SK-N-SH (cell line): ENCODE data around the gene FBXO3. TPM values are rescaled to one million over a fixed set of nuclear protein-coding genes. Genes with fewer than 3 reads are reported as not detected.

Experiments
- CTCF ChIA-PET: fragments of 300-600, 350-600 bp; formaldehyde crosslinking; extraction: SDS; loops from one replicate; lab custom pipeline; 2021; lab: Yijun Ruan, JAX
- POLR2A ChIA-PET: fragments of 350-600 bp; sonication (Branson Sonifier 250); formaldehyde crosslinking; extraction: SDS; loops from one replicate; lab custom pipeline; 2020; ENCODE audit warnings: antibody characterized with exemption, inconsistent platforms; lab: Yijun Ruan, JAX
- DNase-seq: peaks from one replicate; pipeline ENCODE4 v3.0.0; 2012
- H2AFZ ChIP-seq: fragments of 200-600 bp; sonication (generic); 2 replicates; pipeline ENCODE4 v1.8.1; 2016; ENCODE audit warnings: antibody characterized with exemption, mild to moderate bottlenecking, low read depth
- H3F3A ChIP-seq: fragments of 200-600 bp; sonication (generic); replicated peaks from 2 replicates; pipeline ENCODE3; 2016; ENCODE audit warnings: antibody characterized with exemption, mild to moderate bottlenecking; ENCODE audit not compliant: insufficient read depth
- H3K27ac ChIP-seq, 2 experiments: fragments of 200-500 bp in 1 of 2; fragments of 200-600 bp in 1 of 2; sonication (Bioruptor generic) in 1 of 2; sonication (generic), shearing (Covaris generic) in 1 of 2; 2 replicates each; pipeline versions ENCODE4 v1.5.1 to v1.6.1; 2014 to 2016; ENCODE audit warnings: low read depth in 2 of 2, inconsistent platforms in 1 of 2, low read length in 1 of 2, mild to moderate bottlenecking in 1 of 2, mixed read lengths in 1 of 2
- H3K27me3 ChIP-seq: fragments of 200-600 bp; sonication (generic), shearing (Covaris generic); 2 replicates; pipeline ENCODE4 v1.6.1; 2016; ENCODE audit warnings: mixed run types; ENCODE audit not compliant: insufficient read depth
- H3K36me3 ChIP-seq, 2 experiments: fragments of 200-500 bp in 1 of 2; fragments of 200-600 bp in 1 of 2; sonication (Bioruptor generic) in 1 of 2; sonication (generic) in 1 of 2; replicated peaks in 1 of 2; 2 replicates each; pipeline versions ENCODE3 to v1.5.1; 2014 to 2016; ENCODE audit warnings: low read length in 1 of 2, mild to moderate bottlenecking in 1 of 2; ENCODE audit not compliant: insufficient read depth in 2 of 2, control insufficient read depth in 1 of 2
- H3K4me1 ChIP-seq, 2 experiments: fragments of 200-500 bp in 1 of 2; fragments of 200-600 bp in 1 of 2; sonication (Bioruptor generic) in 1 of 2; sonication (generic), shearing (Covaris generic) in 1 of 2; 2 replicates each; pipeline versions ENCODE4 v1.5.1 to v1.6.1; 2014 to 2016; ENCODE audit warnings: low read depth in 1 of 2, low read length in 1 of 2, mixed run types in 1 of 2; ENCODE audit not compliant: insufficient read depth in 2 of 2, control insufficient read depth in 1 of 2
- H3K4me2 ChIP-seq: fragments of 200-600 bp; sonication (generic), shearing (Covaris generic); 2 replicates; pipeline ENCODE4 v1.6.1; 2017; ENCODE audit warnings: mixed run types
- H3K4me3 ChIP-seq, 2 experiments: fragments of 200-500 bp in 1 of 2; fragments of 200-600 bp in 1 of 2; sonication (Bioruptor generic) in 1 of 2; sonication (generic), shearing (Covaris generic) in 1 of 2; 2 replicates each; pipeline versions ENCODE4 v1.5.1 to v1.8.1; 2014 to 2016; ENCODE audit warnings: low read depth in 2 of 2, inconsistent platforms in 1 of 2, low read length in 1 of 2, mild to moderate bottlenecking in 1 of 2, mixed read lengths in 1 of 2, moderate library complexity in 1 of 2
- H3K79me2 ChIP-seq: fragments of 200-600 bp; sonication (generic); 2 replicates; pipeline ENCODE4 v1.8.1; 2017; ENCODE audit warnings: mild to moderate bottlenecking; ENCODE audit not compliant: insufficient read depth
- H3K9ac ChIP-seq: fragments of 200-600 bp; sonication (generic); 2 replicates; pipeline ENCODE4 v1.6.1; 2017; ENCODE audit warnings: mixed run types
- H3K9me2 ChIP-seq: fragments of 200-600 bp; sonication (generic); 2 replicates; pipeline ENCODE4 v1.6.1; 2017; ENCODE audit warnings: mixed run types
- H3K9me3 ChIP-seq: fragments of 200-600 bp; sonication (generic); 2 replicates; pipeline ENCODE4 v1.6.1; 2017; ENCODE audit warnings: mixed run types, mild to moderate bottlenecking, moderate library complexity
- H4K20me1 ChIP-seq: fragments of 200-600 bp; sonication (generic); 2 replicates; pipeline ENCODE4 v1.6.1; 2017; ENCODE audit warnings: mild to moderate bottlenecking, mixed run types; ENCODE audit not compliant: insufficient read depth
- ELF1 ChIP-seq: IDR thresholded peaks from 2 replicates; pipeline ENCODE4 v1.4.0; 2012
- EZH2phosphoT487 ChIP-seq: fragments of 200-600 bp; sonication (generic); IDR thresholded peaks from 2 replicates; pipeline ENCODE4 v1.6.1; 2017; ENCODE audit warnings: low read depth, mixed run types, mild to moderate bottlenecking, antibody characterized with exemption, moderate library complexity, borderline replicate concordance
- FOSL2 ChIP-seq: IDR thresholded peaks from 2 replicates; pipeline ENCODE4 v1.4.0; 2012; ENCODE audit warnings: low read depth, mild to moderate bottlenecking, moderate library complexity, borderline replicate concordance
- FOXJ3 ChIP-seq: sonication (generic); formaldehyde crosslinking; IDR thresholded peaks from 2 replicates; pipeline ENCODE4 v1.5.1; 2020; ENCODE audit warnings: mild to moderate bottlenecking, missing genetic modification reagents
- FOXM1 ChIP-seq: IDR thresholded peaks from 2 replicates; pipeline ENCODE4 v1.4.0; 2012; ENCODE audit warnings: low read depth, mild to moderate bottlenecking
- GATA2 ChIP-seq: sonication (generic); formaldehyde crosslinking; IDR thresholded peaks from 2 replicates; pipeline ENCODE4 v1.5.0; 2020; ENCODE audit warnings: mild to moderate bottlenecking, missing genetic modification reagents
- IRF3 ChIP-seq: fragments of 150-350 bp; IDR thresholded peaks from 2 replicates; pipeline ENCODE4 v1.6.1; 2016; ENCODE audit warnings: mild to moderate bottlenecking, low read depth, low read length
- NFIC ChIP-seq: IDR thresholded peaks from 2 replicates; pipeline ENCODE4 v1.4.0; 2012; ENCODE audit warnings: borderline replicate concordance
- NRF1 ChIP-seq: IDR thresholded peaks from 2 replicates; pipeline ENCODE4 v1.6.1; 2012; ENCODE audit warnings: low read depth, mild to moderate bottlenecking, low read length
- PBX3 ChIP-seq: IDR thresholded peaks from 2 replicates; pipeline ENCODE4; 2012
- RFX5 ChIP-seq: IDR thresholded peaks from 2 replicates; pipeline ENCODE4 v1.6.1; 2012; ENCODE audit warnings: mild to moderate bottlenecking, improper control_type of control experiment, low read length
- RXRA ChIP-seq: IDR thresholded peaks from 2 replicates; pipeline ENCODE4 v1.4.0; 2012; ENCODE audit warnings: low read depth, mild to moderate bottlenecking, borderline replicate concordance
- SIN3A ChIP-seq: IDR thresholded peaks from 2 replicates; pipeline ENCODE4 v1.6.1; 2012; ENCODE audit warnings: low read depth, mild to moderate bottlenecking, low read length, moderate library complexity, borderline replicate concordance
- TAF1 ChIP-seq: IDR thresholded peaks from 2 replicates; pipeline ENCODE4 v1.6.1; 2012; ENCODE audit warnings: low read depth, mild to moderate bottlenecking, low read length, moderate library complexity, borderline replicate concordance
- TEAD4 ChIP-seq: IDR thresholded peaks from 2 replicates; pipeline ENCODE4 v1.4.0; 2012; ENCODE audit warnings: mild to moderate bottlenecking, borderline replicate concordance; ENCODE audit not compliant: insufficient read depth
- WGBS: methylation state at CpG from one replicate; pipeline ENCODE4 v1.1.6; 2017; ENCODE audit warnings: low lambda C conversion rate; 5-methylcytosine and 5-hydroxymethylcytosine counted together
- polyA plus RNA-seq, 3 experiments: library from polyadenylated mRNA; depleted of rRNA; stranded (reverse); fragments of >200 nt; gene quantifications; 2 replicates each; pipeline ENCODE4 v1.2.3, GENCODE V29; 2012
- TF ChIP-seq, protein P1 (sequence below): fragments of 200-600 bp; sonication (generic); IDR thresholded peaks from 2 replicates; pipeline ENCODE4 v1.6.1; 2017; ENCODE audit warnings: antibody characterized with exemption, mild to moderate bottlenecking, moderate library complexity
- TF ChIP-seq, protein P2 (sequence below): IDR thresholded peaks from 2 replicates; pipeline ENCODE4 v1.4.0; 2012; ENCODE audit warnings: low read depth, borderline replicate concordance
- TF ChIP-seq, protein P3 (sequence below): fragments of 150-350 bp; IDR thresholded peaks from 2 replicates; pipeline ENCODE4 v1.6.1; 2017; ENCODE audit warnings: antibody characterized with exemption, low read length, low read depth, borderline replicate concordance

Gene FBXO3
- polyA plus RNA-seq, 1 of the 3 experiments (the other 2 are of a cell fraction), result 17.9 TPM

DNA sequence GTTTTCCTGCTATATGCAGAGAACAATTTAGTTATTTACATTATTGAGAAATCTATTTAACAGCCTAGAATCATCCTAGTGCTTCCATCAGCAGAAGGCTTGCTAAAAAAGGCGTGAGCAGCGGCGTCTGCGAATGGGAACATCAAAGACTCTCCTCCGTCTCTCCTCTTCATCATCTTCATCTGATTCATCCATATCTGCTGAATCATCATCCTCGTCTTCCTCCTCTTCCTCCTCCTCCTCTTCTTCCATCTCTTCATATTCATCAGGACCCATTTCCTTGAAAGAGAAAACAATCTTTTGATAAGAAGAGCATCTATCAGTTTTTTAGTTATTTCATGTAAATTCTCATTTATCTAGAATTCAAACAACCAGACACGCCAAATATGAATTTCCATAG lies 32.5 kb downstream of the FBXO3 start:
- H3K4me2 ChIP-seq, result no peak overlapping the region
- no peaks in the 10 kb centered on the region for H4K20me1 ChIP-seq
- no peak overlapping the region for H3K27ac ChIP-seq
- no peaks in the 10 kb centered on the region for H3K9me2 ChIP-seq
- DNase-seq, result no peak
- H3K9ac ChIP-seq, result no peak overlapping the region
- H2AFZ ChIP-seq, result no peak overlapping the region
- no peaks in the 10 kb centered on the region for H3K27me3 ChIP-seq
- ChIA-PET POLR2A (interaction anchor here (1.4 kb wide), 1 partner anchor 42 kb away, joined by 5 read pairs; no protein-coding TSS in a partner anchor), CTCF (interaction anchor here (0.6 to 2.2 kb wide), 39 partner anchors 8 to 577 kb away, joined by 3 to 31 read pairs (median 5); partner anchors contain the start of gene C11orf91)
- peaks cover 9 to 10% of the 10 kb centered on the region in 2 experiments; a peak in 3 of 4 replicates for H3K4me1 ChIP-seq
- H3K36me3 ChIP-seq, result peaks cover 9 to 26% of the 10 kb centered on the region in 2 experiments
- WGBS, result 77% methylated on average over 7 of the region's 7 CpGs
- H3K9me3 ChIP-seq, result no peaks in the 10 kb centered on the region
- H3K79me2 ChIP-seq, result peaks cover 7% of the 10 kb centered on the region
- peaks cover 6% of the 10 kb centered on the region for H3F3A ChIP-seq
- H3K4me3 ChIP-seq, result no peak overlapping the region
- TF ChIP-seq FOXJ3 (CRISPR knock-in tag), result no peak
- TF ChIP-seq TAF1, result no peak
- TF ChIP-seq, protein P1, sequence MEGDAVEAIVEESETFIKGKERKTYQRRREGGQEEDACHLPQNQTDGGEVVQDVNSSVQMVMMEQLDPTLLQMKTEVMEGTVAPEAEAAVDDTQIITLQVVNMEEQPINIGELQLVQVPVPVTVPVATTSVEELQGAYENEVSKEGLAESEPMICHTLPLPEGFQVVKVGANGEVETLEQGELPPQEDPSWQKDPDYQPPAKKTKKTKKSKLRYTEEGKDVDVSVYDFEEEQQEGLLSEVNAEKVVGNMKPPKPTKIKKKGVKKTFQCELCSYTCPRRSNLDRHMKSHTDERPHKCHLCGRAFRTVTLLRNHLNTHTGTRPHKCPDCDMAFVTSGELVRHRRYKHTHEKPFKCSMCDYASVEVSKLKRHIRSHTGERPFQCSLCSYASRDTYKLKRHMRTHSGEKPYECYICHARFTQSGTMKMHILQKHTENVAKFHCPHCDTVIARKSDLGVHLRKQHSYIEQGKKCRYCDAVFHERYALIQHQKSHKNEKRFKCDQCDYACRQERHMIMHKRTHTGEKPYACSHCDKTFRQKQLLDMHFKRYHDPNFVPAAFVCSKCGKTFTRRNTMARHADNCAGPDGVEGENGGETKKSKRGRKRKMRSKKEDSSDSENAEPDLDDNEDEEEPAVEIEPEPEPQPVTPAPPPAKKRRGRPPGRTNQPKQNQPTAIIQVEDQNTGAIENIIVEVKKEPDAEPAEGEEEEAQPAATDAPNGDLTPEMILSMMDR, result no peak
- TF ChIP-seq SIN3A, result no peak
- no peak for TF ChIP-seq NRF1
- TF ChIP-seq EZH2phosphoT487, result no peak
- no peak for TF ChIP-seq PBX3
- no peak for TF ChIP-seq FOXM1
- TF ChIP-seq, protein P2, sequence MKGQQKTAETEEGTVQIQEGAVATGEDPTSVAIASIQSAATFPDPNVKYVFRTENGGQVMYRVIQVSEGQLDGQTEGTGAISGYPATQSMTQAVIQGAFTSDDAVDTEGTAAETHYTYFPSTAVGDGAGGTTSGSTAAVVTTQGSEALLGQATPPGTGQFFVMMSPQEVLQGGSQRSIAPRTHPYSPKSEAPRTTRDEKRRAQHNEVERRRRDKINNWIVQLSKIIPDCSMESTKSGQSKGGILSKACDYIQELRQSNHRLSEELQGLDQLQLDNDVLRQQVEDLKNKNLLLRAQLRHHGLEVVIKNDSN, result no peak
- no peak for TF ChIP-seq RXRA

GRCh38 chr11:33737362-33737821 lies 36.9 kb downstream of the FBXO3 start:
- CTCF ChIA-PET, result interaction anchor here (0.9 to 2.5 kb wide), 7 partner anchors 22 to 393 kb away, joined by 3 to 7 read pairs (median 3); no protein-coding TSS in a partner anchor
- TF ChIP-seq NFIC (no peak), TEAD4 (no peak), IRF3 (no peak), SIN3A (no peak), GATA2 (CRISPR knock-in tag) (no peak), RXRA (no peak), RFX5 (no peak), FOXM1 (no peak), ELF1 (no peak), FOXJ3 (CRISPR knock-in tag) (no peak), FOSL2 (no peak)
- TF ChIP-seq, protein P3, sequence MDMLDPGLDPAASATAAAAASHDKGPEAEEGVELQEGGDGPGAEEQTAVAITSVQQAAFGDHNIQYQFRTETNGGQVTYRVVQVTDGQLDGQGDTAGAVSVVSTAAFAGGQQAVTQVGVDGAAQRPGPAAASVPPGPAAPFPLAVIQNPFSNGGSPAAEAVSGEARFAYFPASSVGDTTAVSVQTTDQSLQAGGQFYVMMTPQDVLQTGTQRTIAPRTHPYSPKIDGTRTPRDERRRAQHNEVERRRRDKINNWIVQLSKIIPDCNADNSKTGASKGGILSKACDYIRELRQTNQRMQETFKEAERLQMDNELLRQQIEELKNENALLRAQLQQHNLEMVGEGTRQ, result no peak

More at GRCh38 chr11:33737362-33737821, 36.9 kb downstream of the FBXO3 start:
- Histone ChIP-seq H3K9ac (peak overlapping the region; percentile 95; the same call in 1 of the 2 replicates), H3K4me3 (peak overlapping the region in 1 of 2 experiments; percentile 91; a peak in 1 of 4 replicates), H3F3A (peaks cover 14% of the 10 kb centered on the region), H2AFZ (peak overlapping the region; percentile 83), H3K36me3 (peaks cover 4 to 10% of the 10 kb centered on the region in 2 experiments), H4K20me1 (peaks cover 29% of the 10 kb centered on the region), H3K4me1 (peaks cover 19 to 21% of the 10 kb centered on the region in 2 experiments; a peak in 3 of 4 replicates), H3K9me2 (no peaks in the 10 kb centered on the region), H3K4me2 (peak overlapping the region; percentile 92), H3K27ac (peak overlapping the region; percentile 91 to 94), H3K27me3 (no peaks in the 10 kb centered on the region), H3K9me3 (no peaks in the 10 kb centered on the region), H3K79me2 (peaks cover 46% of the 10 kb centered on the region)
- DNase-seq, result no peak
- WGBS, result 74% methylated on average over 3 of the region's 3 CpGs
- POLR2A ChIA-PET, result interaction anchor here (0.7 kb wide), 1 partner anchor 37 kb away, joined by 3 read pairs; the partner anchor contains the start of gene C11orf91
